HL-60 (cell line): ENCODE data around the gene DPY19L1.

ENCODE experiments used
- CTCF ChIP-seq: IDR thresholded peaks from one replicate; pipeline ENCODE4 v1.5.1; 2011; ENCODE audit warnings: low read length, control low read depth, inconsistent platforms; ENCODE audit not compliant: insufficient read depth
- GABPA ChIP-seq: IDR thresholded peaks from 2 replicates; pipeline ENCODE4 v1.6.1; 2012; ENCODE audit warnings: low read depth
- SPI1 ChIP-seq: IDR thresholded peaks from 2 replicates; pipeline ENCODE4 v1.6.1; 2012; ENCODE audit warnings: low read depth, mild to moderate bottlenecking, borderline replicate concordance

- TF ChIP-seq CTCF (no peak), GABPA (no peak), SPI1 (no peak)
Observed at GRCh38 chr7:34952822-34953221, 84.5 kb downstream of the DPY19L1 start.
